GM12873 (cell line): ENCODE measurements around the gene SDSL.

Experiments
- TF ChIP-seq, protein P1 (sequence below): IDR thresholded peaks from 2 replicates; pipeline ENCODE4 v1.5.1; 2012; ENCODE audit warnings: low read depth, mild to moderate bottlenecking, moderate library complexity, low read length, control low read depth; ENCODE audit not compliant: insufficient read depth; ENCODE audit errors: missing control alignments

Gene SDSL

DNA sequence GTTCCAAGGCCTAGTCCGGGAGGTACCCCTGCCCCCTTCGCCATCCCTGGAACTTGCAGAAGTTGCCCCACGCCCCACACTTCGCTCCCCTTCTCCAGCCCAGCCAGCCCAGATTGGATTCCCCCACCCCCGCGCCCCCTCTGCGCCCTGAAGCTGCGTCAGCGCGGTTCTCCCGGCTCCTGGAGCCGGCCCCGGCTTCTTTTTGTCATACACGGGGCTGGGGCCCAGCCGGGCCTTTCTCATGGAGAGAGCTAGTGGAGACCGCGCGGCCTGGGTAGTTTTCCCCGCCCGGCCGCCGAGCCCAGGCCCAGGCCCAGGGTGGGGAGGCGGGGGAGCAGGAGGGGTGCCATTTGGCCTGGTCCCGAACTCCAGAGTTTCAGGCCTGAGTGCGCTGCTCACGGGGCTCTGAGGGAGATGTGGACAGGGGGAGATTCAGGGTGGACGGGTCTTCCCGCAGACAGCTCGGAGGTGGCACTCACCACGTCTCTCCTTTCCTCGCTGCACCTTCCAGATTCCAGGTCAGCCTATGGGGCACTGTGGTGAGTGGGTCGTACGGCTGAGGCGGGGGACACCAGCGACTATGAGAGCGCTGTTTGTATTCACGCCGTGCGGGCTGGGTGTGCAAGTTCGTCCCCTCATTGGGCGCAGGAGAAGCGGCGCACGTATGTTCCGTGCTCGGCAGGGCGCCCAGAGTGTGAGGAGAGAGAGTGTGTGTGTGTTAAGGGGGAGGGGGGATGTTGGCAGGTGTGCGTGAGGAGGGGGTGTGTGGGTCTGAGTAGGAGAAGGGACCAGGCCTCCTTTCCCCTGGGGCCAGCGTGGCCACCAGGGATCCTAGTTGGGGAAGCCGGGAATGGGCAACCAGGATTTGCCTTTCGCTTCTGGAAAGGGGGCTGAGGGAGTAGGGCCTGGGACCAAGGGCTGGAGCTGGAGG is 50.3 kb downstream of the SDSL start:
- TF ChIP-seq, protein P1, sequence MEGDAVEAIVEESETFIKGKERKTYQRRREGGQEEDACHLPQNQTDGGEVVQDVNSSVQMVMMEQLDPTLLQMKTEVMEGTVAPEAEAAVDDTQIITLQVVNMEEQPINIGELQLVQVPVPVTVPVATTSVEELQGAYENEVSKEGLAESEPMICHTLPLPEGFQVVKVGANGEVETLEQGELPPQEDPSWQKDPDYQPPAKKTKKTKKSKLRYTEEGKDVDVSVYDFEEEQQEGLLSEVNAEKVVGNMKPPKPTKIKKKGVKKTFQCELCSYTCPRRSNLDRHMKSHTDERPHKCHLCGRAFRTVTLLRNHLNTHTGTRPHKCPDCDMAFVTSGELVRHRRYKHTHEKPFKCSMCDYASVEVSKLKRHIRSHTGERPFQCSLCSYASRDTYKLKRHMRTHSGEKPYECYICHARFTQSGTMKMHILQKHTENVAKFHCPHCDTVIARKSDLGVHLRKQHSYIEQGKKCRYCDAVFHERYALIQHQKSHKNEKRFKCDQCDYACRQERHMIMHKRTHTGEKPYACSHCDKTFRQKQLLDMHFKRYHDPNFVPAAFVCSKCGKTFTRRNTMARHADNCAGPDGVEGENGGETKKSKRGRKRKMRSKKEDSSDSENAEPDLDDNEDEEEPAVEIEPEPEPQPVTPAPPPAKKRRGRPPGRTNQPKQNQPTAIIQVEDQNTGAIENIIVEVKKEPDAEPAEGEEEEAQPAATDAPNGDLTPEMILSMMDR = no peak

DNA sequence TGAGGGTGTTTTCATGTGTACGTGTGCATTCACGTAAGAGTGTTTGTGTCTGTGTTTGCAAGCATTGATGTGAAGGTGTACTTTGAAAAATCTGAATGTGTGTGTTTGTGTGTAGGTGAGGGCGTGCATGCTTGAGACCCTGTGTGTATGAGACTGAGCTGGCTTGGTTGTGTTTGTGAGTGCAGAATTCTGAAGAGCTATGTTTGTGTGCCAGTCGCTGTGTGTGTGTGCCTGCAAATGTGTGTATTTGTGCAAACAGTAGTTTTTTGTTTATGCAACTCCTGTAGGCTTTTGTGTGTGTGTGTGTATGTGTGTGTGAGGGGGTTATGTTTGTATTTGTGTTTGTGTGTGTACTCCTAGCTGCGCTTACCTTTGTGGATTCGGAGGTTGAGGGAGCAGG is 51.2 kb downstream of the SDSL start:
- TF ChIP-seq, protein P1 = no peak

DNA sequence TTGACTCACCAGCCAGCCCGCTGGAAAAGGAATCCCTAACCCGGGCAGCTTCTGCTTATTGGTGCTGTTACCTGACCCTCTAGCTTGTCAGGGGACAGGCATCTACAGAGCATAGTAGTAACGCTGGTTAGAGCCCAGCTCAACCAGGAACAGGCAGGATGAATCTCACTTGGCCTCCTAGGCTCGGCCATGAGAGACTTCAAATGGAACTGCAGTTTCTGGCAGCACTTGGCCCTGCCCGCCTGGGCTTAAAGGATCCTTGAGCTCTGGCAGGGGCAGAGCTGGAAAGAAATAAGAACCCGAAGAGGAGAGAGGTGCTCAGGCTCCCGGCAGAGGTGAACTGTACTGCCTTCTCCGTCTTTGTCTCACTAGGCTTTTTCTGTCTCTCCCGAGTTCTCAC is 51.8 kb downstream of the SDSL start:
- TF ChIP-seq, protein P1 = no peak

DNA sequence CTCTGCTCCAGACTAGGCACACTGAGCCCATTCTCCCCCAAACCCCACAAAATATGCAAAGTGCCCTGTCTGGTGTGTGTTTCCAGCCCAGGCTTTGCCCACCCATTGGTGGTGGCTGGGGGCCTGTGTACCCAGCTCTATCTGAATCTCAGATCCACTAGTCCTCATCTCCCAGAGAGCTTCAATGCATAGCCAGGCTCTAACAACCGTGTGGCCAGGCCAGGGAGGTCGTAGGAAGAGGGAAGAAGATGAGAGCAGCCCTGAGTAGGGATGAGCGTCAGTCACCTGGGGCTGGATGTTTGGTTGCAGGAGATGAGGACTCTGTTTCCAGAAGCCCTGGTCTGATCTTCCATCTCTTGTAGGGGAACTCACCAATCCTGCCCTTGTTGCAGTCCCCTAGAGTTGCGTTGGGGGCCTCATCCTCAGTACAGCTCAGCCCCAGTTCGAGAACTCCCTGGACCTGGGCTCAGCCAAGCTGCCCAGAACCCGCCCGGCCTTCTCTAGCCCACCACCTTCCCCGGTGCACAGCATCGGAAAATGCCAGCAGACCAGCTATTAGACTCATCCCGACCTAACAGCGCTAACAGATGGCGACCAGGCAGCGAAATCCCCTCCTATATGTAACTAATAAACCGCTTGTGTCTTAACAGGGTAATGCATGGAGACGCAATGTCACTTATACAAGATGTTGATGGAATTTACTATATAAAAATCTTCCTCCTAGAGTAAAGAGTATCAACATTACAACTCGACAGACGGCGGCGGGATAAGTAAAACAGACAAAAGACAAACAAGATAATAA is 52.7 kb downstream of the SDSL start:
- TF ChIP-seq, protein P1 = no peak

GRCh38 chr12:113475451-113476175 is 53.4 kb downstream of the SDSL start:
- TF ChIP-seq, protein P1 = no peak

DNA sequence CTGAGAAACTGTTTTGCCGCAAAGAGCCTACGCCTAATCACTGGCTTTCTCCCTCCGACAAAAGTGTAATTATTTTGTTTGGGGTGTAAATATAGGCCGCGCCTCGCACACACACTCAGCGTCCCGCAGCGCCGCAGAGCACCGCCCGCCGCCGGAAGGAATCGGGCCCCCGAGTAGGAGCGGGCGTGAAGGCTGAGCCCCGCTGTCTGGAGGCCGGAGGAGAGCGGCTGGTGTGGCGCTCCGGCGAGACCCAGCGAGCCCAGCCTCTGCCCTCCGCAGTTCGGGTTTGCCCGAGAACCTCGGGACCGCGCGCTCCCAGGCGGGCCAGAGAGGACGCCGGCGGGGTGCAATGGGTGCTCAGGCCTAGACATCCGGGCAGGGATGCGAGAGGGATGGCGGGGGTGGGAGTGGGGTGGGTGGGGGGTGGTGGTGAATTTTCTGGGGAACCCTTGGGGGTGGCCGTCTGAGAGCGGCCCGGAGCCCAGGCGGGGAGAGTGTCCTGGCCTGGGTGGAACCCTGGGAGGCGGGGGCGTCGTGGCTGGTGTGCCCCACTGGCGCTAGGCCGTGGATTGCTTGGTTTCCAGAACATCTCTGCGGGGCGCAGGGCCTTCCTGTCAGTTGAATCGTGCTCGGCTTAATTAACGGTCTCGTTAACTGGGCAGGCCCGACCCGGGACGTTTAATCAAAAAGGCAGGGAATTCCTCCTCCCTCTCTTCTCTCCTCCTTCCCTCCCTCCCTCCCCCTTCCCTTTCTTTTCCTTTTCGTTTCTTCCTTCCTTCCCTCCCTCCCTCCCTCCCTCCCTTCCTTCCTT is 54.2 kb downstream of the SDSL start:
- TF ChIP-seq, protein P1 = no peak
